NB4 (cell line): ENCODE data around the gene SH2D6.

Experiments used
- MAX ChIP-seq: IDR thresholded peaks from 2 replicates; pipeline ENCODE4 v1.6.1; 2011; ENCODE audit warnings: low read depth, low read length
- MYC ChIP-seq: IDR thresholded peaks from 2 replicates; pipeline ENCODE4 v1.6.1; 2011; ENCODE audit warnings: low read depth, low read length
- POLR2A ChIP-seq: IDR thresholded peaks from 2 replicates; pipeline ENCODE4 v1.6.1; 2011; ENCODE audit warnings: mild to moderate bottlenecking; ENCODE audit not compliant: insufficient read length; ENCODE audit errors: extremely low read depth
- TF ChIP-seq, protein P1 (sequence below): IDR thresholded peaks from one replicate; pipeline ENCODE4 v1.5.1; 2012; ENCODE audit warnings: low read depth, low read length

GRCh38 chr2:85396531-85397470 is 21.7 kb upstream of the SH2D6 start:
- TF ChIP-seq, protein P1, sequence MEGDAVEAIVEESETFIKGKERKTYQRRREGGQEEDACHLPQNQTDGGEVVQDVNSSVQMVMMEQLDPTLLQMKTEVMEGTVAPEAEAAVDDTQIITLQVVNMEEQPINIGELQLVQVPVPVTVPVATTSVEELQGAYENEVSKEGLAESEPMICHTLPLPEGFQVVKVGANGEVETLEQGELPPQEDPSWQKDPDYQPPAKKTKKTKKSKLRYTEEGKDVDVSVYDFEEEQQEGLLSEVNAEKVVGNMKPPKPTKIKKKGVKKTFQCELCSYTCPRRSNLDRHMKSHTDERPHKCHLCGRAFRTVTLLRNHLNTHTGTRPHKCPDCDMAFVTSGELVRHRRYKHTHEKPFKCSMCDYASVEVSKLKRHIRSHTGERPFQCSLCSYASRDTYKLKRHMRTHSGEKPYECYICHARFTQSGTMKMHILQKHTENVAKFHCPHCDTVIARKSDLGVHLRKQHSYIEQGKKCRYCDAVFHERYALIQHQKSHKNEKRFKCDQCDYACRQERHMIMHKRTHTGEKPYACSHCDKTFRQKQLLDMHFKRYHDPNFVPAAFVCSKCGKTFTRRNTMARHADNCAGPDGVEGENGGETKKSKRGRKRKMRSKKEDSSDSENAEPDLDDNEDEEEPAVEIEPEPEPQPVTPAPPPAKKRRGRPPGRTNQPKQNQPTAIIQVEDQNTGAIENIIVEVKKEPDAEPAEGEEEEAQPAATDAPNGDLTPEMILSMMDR: no peak
- TF ChIP-seq POLR2A: no peak
- no peak for TF ChIP-seq MAX
- no peak for TF ChIP-seq MYC
